Measurements from ENCODE around the gene CD83. TPM values are rescaled to one million over a fixed set of nuclear protein-coding genes. Genes with fewer than 3 reads are reported as not detected.

CD83 gene
- total RNA-seq, 1 experiment from 2014 or later, result 7.0 TPM

GRCh38 chr6:14143305-14143704 is 25.7 kb downstream of the CD83 start:
- Histone ChIP-seq H3T11ph (ENCODE audit: low read length) (no peak overlapping the region), H3K4me1 (ENCODE audit: insufficient read depth, low read length) (peaks cover 2% of the 10 kb centered on the region; the same call in 1 of the 2 replicates), H2BK20ac (ENCODE audit: low read depth, low read length, poor library complexity, severe bottlenecking) (no peak overlapping the region), H4K91ac (ENCODE audit: insufficient read length, low read depth, low read length) (no peak overlapping the region), H3K4me2 (ENCODE audit: insufficient read depth, insufficient read length, low read length) (no peak overlapping the region), H2AK5ac (ENCODE audit: insufficient read length, low read length) (no peak overlapping the region), H3K9me3 (ENCODE audit: control insufficient read depth, low read depth, low read length) (no peaks in the 10 kb centered on the region), H3K9ac (ENCODE audit: extremely low read depth, insufficient read length, low read length) (no peak overlapping the region), H3K23ac (ENCODE audit: insufficient read length, low read depth, low read length) (no peak overlapping the region), H2BK12ac (ENCODE audit: insufficient read length, low read depth, low read length) (no peak overlapping the region), H3K27me3 (ENCODE audit: insufficient read depth, low read length) (no peaks in the 10 kb centered on the region; the same call in 1 of the 2 replicates), H3K27ac (ENCODE audit: insufficient read length, low read depth, low read length) (no peak overlapping the region), H4K20me1 (ENCODE audit: control insufficient read depth, insufficient read depth, insufficient read length) (no peaks in the 10 kb centered on the region), H2AFZ (ENCODE audit: low read length) (no peak overlapping the region), H2BK15ac (ENCODE audit: low read depth, low read length) (no peak overlapping the region), H3K79me1 (ENCODE audit: insufficient read depth, low read depth, low read length, poor library complexity, severe bottlenecking) (no peaks in the 10 kb centered on the region), H3K18ac (ENCODE audit: insufficient read length, low read depth, low read length) (no peak overlapping the region), H2BK120ac (ENCODE audit: low read depth, low read length, poor library complexity, severe bottlenecking) (no peak overlapping the region), H3K14ac (ENCODE audit: insufficient read depth, low read length) (no peak overlapping the region), H3K79me2 (ENCODE audit: insufficient read depth, low read length) (no peaks in the 10 kb centered on the region), H3K4ac (ENCODE audit: low read depth, low read length) (no peak overlapping the region), H3K23me2 (ENCODE audit: insufficient read length, low read depth, low read length, poor library complexity, severe bottlenecking) (no peaks in the 10 kb centered on the region), H3K56ac (ENCODE audit: insufficient read length, low read depth, low read length) (no peak overlapping the region), H4K8ac (replicated peaks; ENCODE audit: insufficient read length, low read depth, low read length) (no peak overlapping the region), H4K5ac (ENCODE audit: insufficient read length, low read depth, low read length) (no peak overlapping the region), H2BK5ac (ENCODE audit: insufficient read length, low read length) (no peak overlapping the region)
- H3K4me3 Mint-ChIP-seq, result no peak overlapping the region
- H3K27me3 Mint-ChIP-seq (ENCODE audit: low read depth), result peaks cover 3% of the 10 kb centered on the region; the same call in 1 of the 2 replicates
- TF ChIP-seq CTCF (conservative IDR thresholded peaks at IDR 0.05), result no peak
- peaks cover 0 to 2% of the 10 kb centered on the region in 2 experiments; a peak in 1 of 5 replicates for H3K9me3 Mint-ChIP-seq
- no peak overlapping the region; a peak in 1 of 7 replicates for H3K27ac Mint-ChIP-seq
- DNase-seq, result no peak
- no peaks in the 10 kb centered on the region; a peak in 1 of 7 replicates for H3K36me3 Mint-ChIP-seq (ENCODE audit: insufficient read depth in 1 of 3, low read depth in 3 of 3)
- H3K4me1 Mint-ChIP-seq, result peaks cover 21% of the 10 kb centered on the region in 2 experiments
- no CpG with 5 or more reads among the region's 4 CpGs for WGBS (ENCODE audit: extremely low coverage, insufficient read length, low lambda C conversion rate)
